Measurements from ENCODE around the gene RPTOR. TPM values are rescaled to one million over a fixed set of nuclear protein-coding genes. Genes with fewer than 3 reads are reported as not detected.
A peak's percentile ranks its signal among the peaks of the same experiment; 100 is the strongest.

Gene RPTOR
- total and polyA plus RNA-seq, 10 of the 15 experiments (the other 5 are each of a cell fraction or from before 2014, with no cell fraction given) = 0.18 to 32.1 (median 7.8) TPM

DNA sequence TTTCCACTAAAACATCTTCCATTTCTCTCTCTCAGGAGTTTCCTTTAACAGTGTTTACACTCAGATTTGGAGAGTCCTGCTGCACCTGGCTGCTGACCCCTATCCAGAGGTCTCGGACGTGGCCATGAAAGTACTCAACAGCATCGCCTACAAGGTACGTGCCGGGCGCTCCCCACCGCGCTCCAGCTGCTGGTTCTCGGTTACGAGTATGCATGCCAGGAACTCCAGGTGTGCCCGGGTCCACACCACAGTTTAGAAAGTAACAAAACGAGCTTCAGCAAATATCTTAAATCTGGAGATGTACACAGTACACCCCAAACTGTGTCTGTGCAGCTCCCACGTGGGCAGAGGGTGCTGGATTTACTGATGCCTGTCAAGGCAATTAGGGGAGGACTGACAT lies 364.1 kb downstream of the RPTOR start (continued):
- TF ChIP-seq GABPA (IDR thresholded peaks at IDR 0.05; ENCODE audit: low read depth) (no peak), EGR1 (IDR thresholded peaks at IDR 0.05; ENCODE audit: borderline replicate concordance in 1 of 2, low read depth in 2 of 2, low read length in 2 of 2) (no peak), NR2C1 (IDR thresholded peaks at IDR 0.05) (no peak)
- TF ChIP-seq, protein P1, sequence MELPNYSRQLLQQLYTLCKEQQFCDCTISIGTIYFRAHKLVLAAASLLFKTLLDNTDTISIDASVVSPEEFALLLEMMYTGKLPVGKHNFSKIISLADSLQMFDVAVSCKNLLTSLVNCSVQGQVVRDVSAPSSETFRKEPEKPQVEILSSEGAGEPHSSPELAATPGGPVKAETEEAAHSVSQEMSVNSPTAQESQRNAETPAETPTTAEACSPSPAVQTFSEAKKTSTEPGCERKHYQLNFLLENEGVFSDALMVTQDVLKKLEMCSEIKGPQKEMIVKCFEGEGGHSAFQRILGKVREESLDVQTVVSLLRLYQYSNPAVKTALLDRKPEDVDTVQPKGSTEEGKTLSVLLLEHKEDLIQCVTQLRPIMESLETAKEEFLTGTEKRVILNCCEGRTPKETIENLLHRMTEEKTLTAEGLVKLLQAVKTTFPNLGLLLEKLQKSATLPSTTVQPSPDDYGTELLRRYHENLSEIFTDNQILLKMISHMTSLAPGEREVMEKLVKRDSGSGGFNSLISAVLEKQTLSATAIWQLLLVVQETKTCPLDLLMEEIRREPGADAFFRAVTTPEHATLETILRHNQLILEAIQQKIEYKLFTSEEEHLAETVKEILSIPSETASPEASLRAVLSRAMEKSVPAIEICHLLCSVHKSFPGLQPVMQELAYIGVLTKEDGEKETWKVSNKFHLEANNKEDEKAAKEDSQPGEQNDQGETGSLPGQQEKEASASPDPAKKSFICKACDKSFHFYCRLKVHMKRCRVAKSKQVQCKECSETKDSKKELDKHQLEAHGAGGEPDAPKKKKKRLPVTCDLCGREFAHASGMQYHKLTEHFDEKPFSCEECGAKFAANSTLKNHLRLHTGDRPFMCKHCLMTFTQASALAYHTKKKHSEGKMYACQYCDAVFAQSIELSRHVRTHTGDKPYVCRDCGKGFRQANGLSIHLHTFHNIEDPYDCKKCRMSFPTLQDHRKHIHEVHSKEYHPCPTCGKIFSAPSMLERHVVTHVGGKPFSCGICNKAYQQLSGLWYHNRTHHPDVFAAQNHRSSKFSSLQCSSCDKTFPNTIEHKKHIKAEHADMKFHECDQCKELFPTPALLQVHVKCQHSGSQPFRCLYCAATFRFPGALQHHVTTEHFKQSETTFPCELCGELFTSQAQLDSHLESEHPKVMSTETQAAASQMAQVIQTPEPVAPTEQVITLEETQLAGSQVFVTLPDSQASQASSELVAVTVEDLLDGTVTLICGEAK (IDR thresholded peaks at IDR 0.05; ENCODE audit: borderline replicate concordance) = no peak

DNA sequence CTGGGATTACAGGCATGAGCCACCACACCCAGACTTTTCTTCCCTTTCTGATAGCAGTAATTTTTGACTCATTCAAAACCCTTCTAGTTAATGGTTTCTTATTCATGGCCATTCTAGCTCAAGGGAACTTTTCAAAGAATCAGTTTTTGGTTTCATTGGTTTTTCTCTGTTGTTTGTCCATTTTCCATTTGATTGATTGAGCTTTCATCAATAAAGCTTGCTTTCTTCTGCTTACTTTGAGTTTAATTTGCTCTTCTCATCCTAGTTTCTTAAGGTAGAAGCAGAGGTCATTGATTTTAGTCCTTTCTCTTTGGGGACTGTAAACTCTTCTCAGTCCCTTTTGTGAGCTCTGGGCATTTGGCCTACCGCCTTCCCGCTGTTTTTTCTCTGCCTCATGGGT lies 365.0 kb downstream of the RPTOR start:
- peak overlapping the region; percentile 87 for H3K27ac ChIP-seq (ENCODE audit: control insufficient read depth, insufficient read depth)
- BruUV-seq (replicated peaks) = no TSS peak
- TF ChIP-seq IKZF2 (IDR thresholded peaks at IDR 0.05) = peak in 1 of 2 experiments; percentile 6; a peak in 1 of 4 replicates
- no peak for TF ChIP-seq CREM (IDR thresholded peaks at IDR 0.05; ENCODE audit: low read depth)
- no peak for TF ChIP-seq HCFC1 (IDR thresholded peaks at IDR 0.05; ENCODE audit: low read length)
- TF ChIP-seq RAD21 (IDR thresholded peaks at IDR 0.05; ENCODE audit: insufficient read depth, low read depth, low read length) = no peak
- TF ChIP-seq NBN (IDR thresholded peaks at IDR 0.05) = 0 out of 2 replicates have a peak, but pooled peaks have one; percentile 19
- TF ChIP-seq, protein P2, sequence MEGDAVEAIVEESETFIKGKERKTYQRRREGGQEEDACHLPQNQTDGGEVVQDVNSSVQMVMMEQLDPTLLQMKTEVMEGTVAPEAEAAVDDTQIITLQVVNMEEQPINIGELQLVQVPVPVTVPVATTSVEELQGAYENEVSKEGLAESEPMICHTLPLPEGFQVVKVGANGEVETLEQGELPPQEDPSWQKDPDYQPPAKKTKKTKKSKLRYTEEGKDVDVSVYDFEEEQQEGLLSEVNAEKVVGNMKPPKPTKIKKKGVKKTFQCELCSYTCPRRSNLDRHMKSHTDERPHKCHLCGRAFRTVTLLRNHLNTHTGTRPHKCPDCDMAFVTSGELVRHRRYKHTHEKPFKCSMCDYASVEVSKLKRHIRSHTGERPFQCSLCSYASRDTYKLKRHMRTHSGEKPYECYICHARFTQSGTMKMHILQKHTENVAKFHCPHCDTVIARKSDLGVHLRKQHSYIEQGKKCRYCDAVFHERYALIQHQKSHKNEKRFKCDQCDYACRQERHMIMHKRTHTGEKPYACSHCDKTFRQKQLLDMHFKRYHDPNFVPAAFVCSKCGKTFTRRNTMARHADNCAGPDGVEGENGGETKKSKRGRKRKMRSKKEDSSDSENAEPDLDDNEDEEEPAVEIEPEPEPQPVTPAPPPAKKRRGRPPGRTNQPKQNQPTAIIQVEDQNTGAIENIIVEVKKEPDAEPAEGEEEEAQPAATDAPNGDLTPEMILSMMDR (IDR thresholded peaks at IDR 0.05 in 2 of 3, conservative IDR thresholded peaks at IDR 0.05 in 1 of 3; ENCODE audit: control insufficient read depth in 2 of 3, extremely low read depth in 1 of 3, insufficient read depth in 1 of 3, low read depth in 3 of 3, low read length in 3 of 3) = no peak
- TF ChIP-seq YBX1 (IDR thresholded peaks at IDR 0.05) = no peak
- no peak for TF ChIP-seq POU2F2 (IDR thresholded peaks at IDR 0.05; ENCODE audit: borderline replicate concordance, low read depth, low read length)
- no peak for TF ChIP-seq SPI1 (IDR thresholded peaks at IDR 0.05; ENCODE audit: borderline replicate concordance, insufficient read depth, low read depth, low read length)
- TF ChIP-seq SRF (IDR thresholded peaks at IDR 0.05; ENCODE audit: low read depth in 2 of 2, low read length in 2 of 2) = no peak
- TF ChIP-seq SREBF1 (IDR thresholded peaks at IDR 0.05; ENCODE audit: low read length) = no peak

More for the DNA sequence above, 365.0 kb downstream of the RPTOR start:
- no peaks in the 10 kb centered on the region for H3K27me3 ChIP-seq (replicated peaks in 1 of 2; ENCODE audit: control insufficient read depth in 2 of 2, insufficient read depth in 2 of 2, low read length in 1 of 2)
- H4K20me1 ChIP-seq (ENCODE audit: control insufficient read depth, insufficient read depth) = no peaks in the 10 kb centered on the region
- POLR2A ChIA-PET = interaction anchor here (1.2 to 3.2 kb wide), 7 partner anchors 9 to 455 kb away, joined by 3 to 23 read pairs (median 8); no protein-coding TSS in a partner anchor
- intact Hi-C loops (cut with micrococcal nuclease; ENCODE audit: unreplicated experiment) (loop anchor here (1.0 to 2.0 kb wide), 2 partner anchors 19 to 32 kb away; no protein-coding TSS in a partner anchor), in situ Hi-C loops (cut with MboI) (no loop called here)
- peak overlapping the region; percentile 52; the same call in 1 of the 2 replicates for H3K9ac ChIP-seq (ENCODE audit: control insufficient read depth, insufficient read depth, low read length)
- ATAC-seq (peak; percentile 71), DNase-seq (ENCODE audit: low read depth, low spot score) (no peak), FAIRE-seq (no peak)
- WGBS (ENCODE audit: insufficient coverage, insufficient replicate concordance, low lambda C conversion rate, missing lambda C conversion rate) = 84% methylated on average over 2 of the region's 2 CpGs
- peak overlapping the region; percentile 29; the same call in 1 of the 2 replicates for H3K4me3 ChIP-seq
- no peak overlapping the region for H2AFZ ChIP-seq (ENCODE audit: control insufficient read depth, low read depth, low read length)
- peaks cover 7 to 13% of the 10 kb centered on the region in 2 experiments; a peak in 3 of 4 replicates for H3K36me3 ChIP-seq (ENCODE audit: control insufficient read depth in 2 of 2, insufficient read depth in 2 of 2, low read length in 1 of 2)
- H3K4me2 ChIP-seq (ENCODE audit: control insufficient read depth, insufficient read depth) = peak overlapping the region; percentile 70
- CTCF ChIA-PET = interaction anchor here (0.7 to 2.5 kb wide), 6 partner anchors 10 to 117 kb away, joined by 3 to 30 read pairs (median 4); no protein-coding TSS in a partner anchor
- SMC1A ChIA-PET (ENCODE audit: uncharacterized antibody, unreplicated experiment) = interaction anchor here (0.8 to 3.3 kb wide), 10 partner anchors 10 to 305 kb away, joined by 3 to 46 read pairs (median 6); no protein-coding TSS in a partner anchor
- H3K9me3 ChIP-seq (replicated peaks; ENCODE audit: control insufficient read depth, insufficient read depth, low read length) = peaks cover 18% of the 10 kb centered on the region; the same call in 2 of the 3 replicates
- peaks cover 40% of the 10 kb centered on the region for H3K4me1 ChIP-seq (ENCODE audit: control insufficient read depth, insufficient read depth, low read length)
- RAD21 ChIA-PET (ENCODE audit: unreplicated experiment) = interaction anchor here (0.8 to 2.7 kb wide), 13 partner anchors 9 to 305 kb away, joined by 3 to 37 read pairs (median 7); no protein-coding TSS in a partner anchor
- no peaks in the 10 kb centered on the region for H3K79me2 ChIP-seq (ENCODE audit: control insufficient read depth, insufficient read depth, low read length)
